HepG2 (cell line): ENCODE measurements around the gene NUDT9. TPM values are rescaled to one million over a fixed set of nuclear protein-coding genes. Genes with fewer than 3 reads are reported as not detected.
"Not testable (repeated sequence)": the region's sequence is repeated elsewhere in the genome, so short reads cannot be mapped to it uniquely, and the experiment has no call there.

Experiments
- ATAC-seq: fragments of 200-7000 bp; cut with Tn5 transposase; 3 replicates; pipeline ENCODE4 v1.9.1; 2020; ENCODE audit warnings: mild to moderate bottlenecking, moderate library complexity
- BruUV-seq: library from RNA; stranded (reverse); fragments of 400-500 nt; replicated peaks from 2 replicates; lab custom pipeline; 2021; lab: Mats Ljungman, UMichigan
- CTCF ChIA-PET: fragments of 300-600 bp; formaldehyde crosslinking; extraction: SDS; loops from one replicate; lab custom pipeline; 2021; ENCODE audit warnings: low total read pairs, inconsistent platforms, low intra/inter-chr PET ratio; lab: Yijun Ruan, JAX
- POLR2A ChIA-PET: fragments of 350-600 bp; sonication (Branson Sonifier 250); formaldehyde crosslinking; loops from one replicate; lab custom pipeline; 2020; ENCODE audit warnings: antibody characterized with exemption, inconsistent platforms; lab: Yijun Ruan, JAX
- DNase-seq: peaks from one replicate; pipeline ENCODE4 v3.0.0-alpha.2; 2015; ENCODE audit warnings: low spot score
- FAIRE-seq: peaks from 3 replicates; lab custom pipeline; 2011; peaks lifted over from hg19 to GRCh38; lab: Jason Lieb, UNC
- H2AFZ ChIP-seq: one replicate; pipeline ENCODE4 v1.6.1; 2011; ENCODE audit warnings: low read length, inconsistent platforms
- H3K27ac ChIP-seq: fragments of 300-600 bp; 3 replicates; pipeline ENCODE4 v1.8.0; 2011; ENCODE audit warnings: mixed run types, mild to moderate bottlenecking, mixed read lengths, low read length, inconsistent platforms; ENCODE audit not compliant: insufficient read depth; ENCODE audit errors: extremely low read length
- H3K27me3 ChIP-seq, 2 experiments: fragments of 200-600 bp in 1 of 2; 2 replicates in 1 of 2; 3 replicates in 1 of 2; pipeline versions ENCODE4 v1.6.0 to v1.8.0; 2011; ENCODE audit warnings: low read length in 2 of 2, mild to moderate bottlenecking in 2 of 2, moderate library complexity in 2 of 2, inconsistent platforms in 1 of 2; ENCODE audit not compliant: insufficient read depth in 2 of 2, control insufficient read depth in 1 of 2
- H3K36me3 ChIP-seq, 2 experiments: fragments of 200-600 bp in 1 of 2; replicated peaks in 1 of 2; 2 replicates in 1 of 2; 3 replicates in 1 of 2; pipeline versions ENCODE4 v1.5.1 to v1.8.0; 2011; ENCODE audit warnings: low read length in 2 of 2, inconsistent platforms in 1 of 2; ENCODE audit not compliant: insufficient read depth in 2 of 2, control insufficient read depth in 1 of 2
- H3K4me1 ChIP-seq: 2 replicates; pipeline ENCODE4 v1.5.1; 2012; ENCODE audit warnings: low read length, inconsistent platforms; ENCODE audit not compliant: insufficient read depth
- H3K4me2 ChIP-seq: 2 replicates; pipeline ENCODE4 v1.6.0; 2011; ENCODE audit warnings: low read depth, low read length, inconsistent platforms
- H3K4me3 ChIP-seq, 3 experiments: fragments of 200-600 bp in 1 of 3; sonication (generic), shearing (Covaris generic) in 1 of 3; replicated peaks in 1 of 3; 2 replicates each; pipeline ENCODE4 v1.5.1; 2011 to 2016; ENCODE audit warnings: low read length in 3 of 3, inconsistent platforms in 2 of 3, low read depth in 2 of 3, mild to moderate bottlenecking in 2 of 3, control low read depth in 1 of 3, mixed read lengths in 1 of 3; ENCODE audit not compliant: insufficient read depth in 1 of 3
- H3K79me2 ChIP-seq: one replicate; pipeline ENCODE4 v1.6.1; 2011; ENCODE audit warnings: low read length, inconsistent platforms; ENCODE audit not compliant: insufficient read depth
- H3K9ac ChIP-seq: 2 replicates; pipeline ENCODE4 v1.6.0; 2011; ENCODE audit warnings: mild to moderate bottlenecking, low read depth, low read length, inconsistent platforms; ENCODE audit not compliant: insufficient read depth
- H3K9me3 ChIP-seq: 2 replicates; pipeline ENCODE4 v1.5.1; 2012; ENCODE audit warnings: mild to moderate bottlenecking, low read length
- H4K20me1 ChIP-seq: 2 replicates; pipeline ENCODE4 v1.6.0; 2011; ENCODE audit warnings: inconsistent platforms, mild to moderate bottlenecking, low read length, moderate library complexity; ENCODE audit not compliant: insufficient read depth
- CENPT ChIP-seq: sonication (generic); formaldehyde crosslinking; IDR thresholded peaks from 2 replicates; pipeline ENCODE4 v1.8.0; 2022; ENCODE audit warnings: low read depth, mild to moderate bottlenecking, moderate library complexity, missing genetic modification reagents
- E2F5 ChIP-seq: sonication (generic); formaldehyde crosslinking; conservative IDR thresholded peaks from 2 replicates; pipeline ENCODE4 v1.4.0; 2020; ENCODE audit warnings: missing genetic modification reagents
- HMGA1 ChIP-seq: sonication (generic); formaldehyde crosslinking; conservative IDR thresholded peaks from 2 replicates; pipeline ENCODE4 v1.4.0; 2020; ENCODE audit warnings: missing genetic modification reagents
- TBX3 ChIP-seq: fragments of 450-650 bp; IDR thresholded peaks from 2 replicates; pipeline ENCODE4 v1.6.1; 2017; ENCODE audit warnings: antibody characterized with exemption, mild to moderate bottlenecking, inconsistent platforms, borderline replicate concordance
- TCF7 ChIP-seq: sonication (generic); IDR thresholded peaks from 2 replicates; pipeline ENCODE4 v1.6.1; 2016; ENCODE audit warnings: antibody characterized with exemption, low read depth
- WGBS: methylation state at CpG from one replicate; pipeline ENCODE4 v1.1.6; 2017; ENCODE audit warnings: low lambda C conversion rate; 5-methylcytosine and 5-hydroxymethylcytosine counted together
- in situ Hi-C: cut with HindIII; loops from 2 replicates; pipeline ENCODE4 v1.10.0; 2017; ENCODE audit warnings: low pct_unique_long_range_greater_than_20kb; ENCODE audit not compliant: extremely low pct_ligation_motif_present
- intact Hi-C: fragments of 100-400 bp; cut with micrococcal nuclease; formaldehyde crosslinking; loops from one replicate; pipeline ENCODE4 v1.10.0; 2022; ENCODE audit not compliant: unreplicated experiment
- polyA plus RNA-seq, 8 experiments: library from polyadenylated mRNA; depleted of rRNA in 3 of 8; stranded (reverse) in 7 of 8; unstranded in 1 of 8; fragments of >200 nt; fragmentation: Illumina TruSeq in 4 of 8; extraction: Trizol in 4 of 8; gene quantifications; 2 replicates each; pipeline versions ENCODE4 v1.2.1 to v1.2.3, GENCODE V29; 2011 to 2016; ENCODE audit warnings: low read depth in 4 of 8, missing spikeins in 1 of 8, mixed read lengths in 1 of 8; ENCODE audit not compliant: insufficient read depth in 1 of 8
- total RNA-seq, 5 experiments: library from RNA; depleted of rRNA; stranded (reverse); fragments of >200 nt; fragmentation: Illumina TruSeq; extraction: Trizol; gene quantifications; 2 replicates each; pipeline ENCODE4 v1.2.3, GENCODE V29; 2016; ENCODE audit warnings: low read depth in 1 of 5

Gene NUDT9
- total and polyA plus RNA-seq, 2 of the 13 experiments (the other 11 are each of a cell fraction or from before 2014, with no cell fraction given) = 10.4 to 12.3 TPM

DNA sequence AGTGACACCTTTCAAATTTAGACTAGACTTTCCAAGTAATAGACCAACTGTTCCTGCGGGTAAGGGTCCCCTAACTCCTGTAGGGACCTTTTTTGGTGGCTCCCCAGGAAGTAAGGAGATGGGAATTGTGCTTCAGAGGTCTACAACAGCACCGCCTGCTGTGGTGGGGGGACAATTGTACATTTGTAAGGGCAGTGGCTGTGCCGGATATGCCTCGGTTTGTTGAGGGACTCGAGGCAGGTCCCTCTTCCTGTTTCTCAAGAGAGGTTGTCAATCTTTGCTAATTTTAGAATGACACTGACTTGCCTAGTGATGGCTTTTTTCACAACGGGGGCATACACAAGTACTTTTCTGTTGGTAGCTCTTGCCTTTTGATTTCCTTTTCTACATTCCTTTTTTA lies 15.9 kb upstream of the NUDT9 start:
- intact Hi-C loops (no loop called here), in situ Hi-C loops (no loop called here)
- POLR2A ChIA-PET = interaction anchor here (1.5 kb wide), 1 partner anchor 16 kb away, joined by 4 read pairs; the partner anchor contains the start of gene NUDT9
- no peaks in the 10 kb centered on the region; a peak in 1 of 5 replicates for H3K27me3 ChIP-seq
- no peaks in the 10 kb centered on the region for H4K20me1 ChIP-seq
- 81% methylated on average over 5 of the region's 6 CpGs for WGBS
- FAIRE-seq (no peak), ATAC-seq (no peak), DNase-seq (no peak)
- no peak overlapping the region for H3K4me3 ChIP-seq
- no peak overlapping the region for H3K9ac ChIP-seq
- H3K9me3 ChIP-seq = no peaks in the 10 kb centered on the region
- peaks cover 40% of the 10 kb centered on the region for H3K4me1 ChIP-seq
- H3K4me2 ChIP-seq = no peak overlapping the region
- no peak overlapping the region for H3K27ac ChIP-seq
- no peaks in the 10 kb centered on the region for H3K36me3 ChIP-seq
- H2AFZ ChIP-seq = no peak overlapping the region
- BruUV-seq = no TSS peak
- CTCF ChIA-PET = no interaction called here
- H3K79me2 ChIP-seq = no peaks in the 10 kb centered on the region
- TF ChIP-seq TBX3 (no peak), HMGA1 (CRISPR knock-in tag) (no peak), TCF7 (no peak), E2F5 (no peak), CENPT (CRISPR knock-in tag) (no peak)

DNA sequence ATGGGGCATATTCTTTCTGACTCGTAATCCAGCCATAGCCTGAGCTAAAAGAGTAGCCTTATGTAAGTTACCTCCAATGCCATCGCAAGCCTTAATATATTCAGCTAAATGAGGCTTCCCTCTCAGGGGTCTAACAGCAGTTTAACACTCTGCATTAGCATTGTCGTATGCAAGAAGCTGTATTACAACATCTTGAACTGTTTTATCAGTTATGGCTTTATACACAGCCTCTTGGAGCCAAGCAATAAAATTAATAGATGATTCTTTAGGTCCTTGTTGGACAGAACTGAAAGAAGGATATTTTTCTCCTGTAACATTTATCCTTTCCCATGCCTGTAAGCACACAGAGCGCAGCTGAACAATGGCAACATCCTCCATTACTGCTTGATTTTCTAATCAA lies 15.5 kb upstream of the NUDT9 start:
- H3K4me1 ChIP-seq = peaks cover 40% of the 10 kb centered on the region
- H3K4me3 ChIP-seq, H3K27me3 ChIP-seq, H2AFZ ChIP-seq, intact Hi-C loops, CTCF ChIA-PET, H3K27ac ChIP-seq, in situ Hi-C loops, H3K4me2 ChIP-seq, H4K20me1 ChIP-seq, H3K9ac ChIP-seq, FAIRE-seq, H3K9me3 ChIP-seq, DNase-seq, BruUV-seq, H3K36me3 ChIP-seq, ATAC-seq, H3K79me2 ChIP-seq: not testable (repeated sequence)
- POLR2A ChIA-PET = interaction anchor here (1.1 to 1.5 kb wide), 2 partner anchors 15 to 16 kb away, joined by 4 to 5 read pairs; partner anchors contain the start of genes HSD17B11 and NUDT9
- WGBS = 90% methylated on average over 4 of the region's 4 CpGs
